ENCODE measurements around the gene RYR3.
A peak's percentile ranks its signal among the peaks of the same experiment; 100 is the strongest.

RYR3 gene

GRCh38 chr15:33600212-33600611 lies 289.4 kb downstream of the RYR3 start:
- no peak for DNase-seq

GRCh38 chr15:33601461-33601860 lies 290.7 kb downstream of the RYR3 start:
- DNase-seq: no peak

DNA sequence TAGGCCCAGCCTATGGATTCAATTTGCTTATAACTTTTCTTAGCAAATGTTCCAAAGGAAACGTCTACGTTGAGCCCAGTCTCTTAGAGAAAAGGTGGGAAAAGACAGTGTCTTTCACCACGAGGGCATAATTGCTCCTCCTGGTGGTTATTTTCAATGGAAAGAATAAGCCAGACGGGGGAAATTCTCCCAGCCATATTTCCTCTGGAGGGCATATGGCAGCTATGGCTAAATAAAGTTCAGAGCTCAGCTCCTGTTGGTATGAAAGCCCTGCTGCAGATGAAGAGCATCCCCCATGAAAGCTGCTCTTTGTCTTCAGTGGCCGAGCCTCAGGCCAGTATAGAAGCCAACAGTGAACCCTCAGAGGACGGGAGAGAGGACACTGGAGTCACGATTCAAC lies 297.9 kb downstream of the RYR3 start:
- DNase-seq: peak in 1 of 2 experiments; percentile 13

GRCh38 chr15:33612721-33613304 lies 302.0 kb downstream of the RYR3 start:
- DNase-seq: no peak

DNA sequence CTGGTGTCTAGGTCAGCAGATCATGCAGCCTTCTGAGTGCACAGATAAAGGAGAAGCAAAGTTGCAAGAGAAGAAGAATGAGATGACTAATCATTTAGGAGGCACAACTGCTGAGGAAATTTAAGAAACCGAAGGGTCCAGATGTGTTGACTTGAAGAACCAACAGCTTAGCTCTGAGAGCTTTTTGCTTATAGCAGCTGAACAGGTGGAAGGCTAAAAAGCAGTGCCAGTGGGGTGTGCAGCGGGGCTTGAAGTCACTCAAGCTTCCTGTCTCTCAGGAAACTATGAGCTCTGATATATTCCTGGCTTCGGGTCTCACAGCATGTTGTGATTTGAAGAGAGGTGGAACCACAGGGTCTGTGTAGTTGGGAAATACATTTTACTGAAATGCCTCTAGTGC lies 305.7 kb downstream of the RYR3 start:
- no peak for DNase-seq

GRCh38 chr15:33618350-33618749 lies 307.6 kb downstream of the RYR3 start:
- no peak for DNase-seq

GRCh38 chr15:33621141-33621540 lies 310.4 kb downstream of the RYR3 start:
- DNase-seq: no peak

- no peak for DNase-seq
Measured at GRCh38 chr15:33623010-33623409, 312.2 kb downstream of the RYR3 start.

DNA sequence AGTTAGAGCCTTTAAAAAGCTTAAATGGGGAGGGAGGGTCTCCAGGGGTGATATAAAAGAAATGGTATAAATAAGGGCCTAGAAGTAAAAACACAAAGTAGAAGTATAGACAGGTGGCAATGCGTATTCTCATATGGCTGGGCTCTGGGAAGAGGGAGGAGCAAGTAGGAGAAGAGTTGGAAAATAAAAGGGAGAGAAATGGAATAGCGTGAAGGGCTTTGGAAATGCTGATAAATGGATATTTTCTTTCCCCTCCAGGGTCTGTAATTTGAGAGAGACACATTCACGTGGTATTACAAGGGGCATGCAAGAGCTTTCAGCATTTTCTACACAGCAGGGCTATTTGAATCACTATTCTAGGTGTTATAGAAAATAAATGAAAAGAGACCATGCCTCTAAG lies 313.7 kb downstream of the RYR3 start:
- no peak for DNase-seq

- no peak for DNase-seq
Measured at GRCh38 chr15:33629647-33630046, 318.9 kb downstream of the RYR3 start.

DNA sequence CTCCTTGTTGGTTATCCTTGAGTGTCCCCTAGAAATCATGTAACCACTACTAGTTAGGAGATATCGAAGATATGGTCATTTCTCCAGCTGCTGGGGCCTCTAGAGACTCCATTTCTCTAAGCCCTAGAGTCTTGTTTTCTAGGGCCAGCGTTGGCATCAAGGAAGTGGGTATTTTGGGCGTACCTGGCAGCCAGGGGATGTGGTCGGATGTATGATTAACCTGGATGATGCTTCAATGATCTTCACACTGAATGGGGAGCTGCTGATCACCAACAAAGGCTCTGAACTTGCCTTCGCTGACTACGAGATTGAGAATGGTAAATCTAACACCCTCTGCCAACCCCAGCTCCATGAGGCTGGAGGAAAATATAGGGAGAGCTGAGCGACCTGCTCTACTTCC lies 325.5 kb downstream of the RYR3 start:
- DNase-seq: no peak

DNA sequence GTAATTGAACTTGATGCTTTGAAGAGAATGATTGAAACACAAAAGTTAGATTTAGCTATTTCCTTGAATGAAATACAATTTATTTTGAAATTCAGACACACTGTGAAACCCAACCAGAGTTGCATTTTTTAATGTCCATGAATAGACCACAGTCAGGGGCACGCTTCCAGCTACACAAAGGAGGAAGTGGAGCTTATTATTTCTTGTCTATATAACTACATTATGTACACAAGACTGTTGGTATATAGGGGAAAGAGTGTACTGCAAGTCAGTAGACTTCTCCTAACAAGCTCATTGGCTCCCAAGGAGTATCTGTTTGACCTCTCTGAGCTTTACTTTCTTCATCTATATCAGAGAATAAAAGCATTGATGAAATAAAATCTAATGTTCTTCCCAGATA lies 326.2 kb downstream of the RYR3 start:
- DNase-seq: no peak

GRCh38 chr15:33638453-33638852 lies 327.7 kb downstream of the RYR3 start:
- peak in 1 of 2 experiments; percentile 26 for DNase-seq

GRCh38 chr15:33639051-33639450 lies 328.3 kb downstream of the RYR3 start:
- no peak for DNase-seq

- DNase-seq: no peak
Measured at GRCh38 chr15:33639456-33639855, 328.7 kb downstream of the RYR3 start.

- no peak for DNase-seq
Measured at GRCh38 chr15:33639978-33640377, 329.2 kb downstream of the RYR3 start.

- DNase-seq: no peak
Measured at GRCh38 chr15:33641069-33641468, 330.3 kb downstream of the RYR3 start.

- no peak for DNase-seq
Measured at GRCh38 chr15:33644304-33644703, 333.5 kb downstream of the RYR3 start.

DNA sequence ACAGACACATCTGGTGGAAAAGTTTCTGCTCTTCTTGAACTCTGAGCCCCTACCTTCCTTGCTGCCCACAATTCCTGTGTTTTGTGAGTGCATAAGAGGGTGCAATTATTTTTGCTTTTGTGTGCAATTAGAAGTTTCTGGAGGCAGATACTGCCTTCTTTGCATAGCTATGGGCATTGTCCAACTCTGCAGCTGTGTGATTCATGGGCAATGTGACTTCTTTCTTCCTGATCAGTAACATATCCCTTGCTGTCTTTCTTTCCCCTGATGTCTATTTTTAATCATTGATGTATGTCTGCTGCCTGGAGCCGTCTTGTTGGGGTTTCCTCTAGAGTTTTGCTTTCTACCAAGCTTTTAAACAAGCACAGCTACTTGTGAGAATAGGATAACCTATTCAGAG lies 336.0 kb downstream of the RYR3 start:
- no peak for DNase-seq

DNA sequence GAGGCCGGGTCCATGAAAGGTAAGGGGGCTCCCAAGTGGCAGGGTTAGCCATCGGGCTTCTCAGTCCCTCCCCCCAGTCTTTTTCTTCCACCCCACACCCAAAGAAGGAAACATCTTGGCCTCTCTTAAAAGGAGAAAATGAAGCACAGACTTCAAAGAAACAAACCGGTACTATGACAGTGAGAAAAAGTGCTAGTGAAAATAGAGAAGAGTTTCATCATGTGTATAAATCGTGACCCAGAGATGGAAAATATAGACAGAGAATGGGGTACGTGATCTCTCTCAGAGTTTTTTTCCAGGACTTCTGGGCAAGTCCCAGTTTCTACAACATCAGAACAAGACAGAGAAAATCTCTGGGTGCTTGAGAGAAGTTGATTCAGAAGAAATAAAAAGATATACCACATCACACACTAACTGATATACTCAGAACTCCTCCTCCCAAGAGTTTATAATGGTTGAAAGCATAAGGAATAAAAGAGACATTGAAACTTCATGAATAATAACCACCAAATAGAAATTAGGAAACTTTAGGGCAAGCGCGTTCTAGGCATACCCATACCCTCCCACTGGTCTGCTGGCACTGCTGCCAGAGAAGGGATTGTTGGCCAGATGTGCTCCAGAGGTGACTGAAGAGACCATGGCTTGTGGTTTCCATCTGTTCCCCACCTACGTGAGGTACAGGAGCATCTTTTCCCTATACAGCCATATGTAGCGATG lies 338.6 kb downstream of the RYR3 start:
- no peak for DNase-seq

GRCh38 chr15:33654860-33655259 lies 344.1 kb downstream of the RYR3 start:
- no peak for DNase-seq

GRCh38 chr15:33655488-33655887 lies 344.7 kb downstream of the RYR3 start:
- DNase-seq: no peak

- no peak for DNase-seq
Measured at GRCh38 chr15:33656168-33656567, 345.4 kb downstream of the RYR3 start.

DNA sequence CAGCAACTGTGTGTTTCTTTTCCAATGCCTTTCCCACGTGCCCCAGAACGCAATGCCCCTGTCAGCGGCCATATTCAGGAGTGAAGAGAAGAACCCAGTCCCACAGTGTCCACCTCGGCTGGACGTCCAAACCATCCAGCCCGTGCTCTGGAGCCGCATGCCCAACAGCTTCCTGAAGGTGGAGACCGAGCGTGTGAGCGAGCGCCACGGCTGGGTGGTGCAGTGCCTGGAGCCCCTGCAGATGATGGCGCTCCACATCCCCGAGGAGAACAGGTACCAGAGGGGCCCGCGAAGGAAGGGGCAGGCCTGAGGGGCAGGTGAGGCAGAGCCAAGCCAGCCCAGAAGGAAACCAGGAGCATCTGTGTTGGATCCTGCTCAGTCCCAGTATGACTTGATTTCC lies 349.4 kb downstream of the RYR3 start:
- DNase-seq: no peak

DNA sequence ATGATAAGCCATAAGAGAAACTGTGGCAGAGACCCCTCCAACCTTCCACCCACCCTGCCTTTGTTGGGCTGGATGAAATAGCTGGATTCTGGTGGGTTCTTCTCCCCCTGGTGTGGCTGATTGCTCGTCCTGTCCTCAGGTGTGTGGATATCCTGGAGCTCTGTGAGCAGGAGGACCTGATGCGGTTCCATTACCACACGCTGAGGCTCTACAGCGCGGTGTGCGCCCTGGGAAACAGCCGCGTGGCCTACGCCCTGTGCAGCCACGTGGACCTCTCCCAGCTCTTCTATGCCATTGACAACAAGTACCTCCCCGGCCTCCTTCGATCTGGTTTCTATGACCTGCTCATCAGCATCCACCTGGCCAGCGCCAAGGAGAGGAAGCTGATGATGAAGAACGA lies 351.2 kb downstream of the RYR3 start:
- DNase-seq: no peak
